ENCODE data around the gene PABPN1L. TPM values are rescaled to one million over a fixed set of nuclear protein-coding genes. Genes with fewer than 3 reads are reported as not detected.

The PABPN1L gene
- total RNA-seq, 2 donors from 2014 or later = not detected

DNA sequence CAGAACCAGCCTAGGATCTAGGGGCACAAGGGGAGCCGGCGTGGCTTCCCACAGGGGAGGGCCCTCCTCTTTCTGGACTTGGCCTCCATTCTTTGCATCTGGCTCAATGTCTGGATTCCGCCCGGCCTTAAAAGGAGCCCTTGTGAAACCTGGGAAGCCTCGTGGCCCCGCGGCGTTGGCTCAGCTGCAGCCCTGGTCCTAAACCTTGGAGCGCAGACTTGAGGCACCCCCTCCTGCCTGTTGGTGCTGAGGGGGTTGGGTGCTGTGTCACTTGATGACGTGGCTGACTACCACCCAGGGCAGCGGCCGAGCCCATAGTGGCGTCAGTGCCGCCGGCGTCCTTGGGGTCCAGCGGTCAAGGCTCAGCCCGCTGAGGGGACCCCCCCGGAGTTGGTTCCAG is 5.1 kb downstream of the PABPN1L start:
- no peaks in the 10 kb centered on the region for H3K9me3 ChIP-seq
- no peaks in the 10 kb centered on the region for H3K27me3 ChIP-seq
- TF ChIP-seq, protein P1, sequence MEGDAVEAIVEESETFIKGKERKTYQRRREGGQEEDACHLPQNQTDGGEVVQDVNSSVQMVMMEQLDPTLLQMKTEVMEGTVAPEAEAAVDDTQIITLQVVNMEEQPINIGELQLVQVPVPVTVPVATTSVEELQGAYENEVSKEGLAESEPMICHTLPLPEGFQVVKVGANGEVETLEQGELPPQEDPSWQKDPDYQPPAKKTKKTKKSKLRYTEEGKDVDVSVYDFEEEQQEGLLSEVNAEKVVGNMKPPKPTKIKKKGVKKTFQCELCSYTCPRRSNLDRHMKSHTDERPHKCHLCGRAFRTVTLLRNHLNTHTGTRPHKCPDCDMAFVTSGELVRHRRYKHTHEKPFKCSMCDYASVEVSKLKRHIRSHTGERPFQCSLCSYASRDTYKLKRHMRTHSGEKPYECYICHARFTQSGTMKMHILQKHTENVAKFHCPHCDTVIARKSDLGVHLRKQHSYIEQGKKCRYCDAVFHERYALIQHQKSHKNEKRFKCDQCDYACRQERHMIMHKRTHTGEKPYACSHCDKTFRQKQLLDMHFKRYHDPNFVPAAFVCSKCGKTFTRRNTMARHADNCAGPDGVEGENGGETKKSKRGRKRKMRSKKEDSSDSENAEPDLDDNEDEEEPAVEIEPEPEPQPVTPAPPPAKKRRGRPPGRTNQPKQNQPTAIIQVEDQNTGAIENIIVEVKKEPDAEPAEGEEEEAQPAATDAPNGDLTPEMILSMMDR (IDR thresholded peaks at IDR 0.05) = no peak
- H3K4me3 ChIP-seq = no peak overlapping the region
- H3K27ac ChIP-seq = no peak overlapping the region
- peaks cover 40% of the 10 kb centered on the region for H3K36me3 ChIP-seq
- DNase-seq (ENCODE audit: low spot score) = no peak
- H3K4me1 ChIP-seq = peaks cover 0 to 8% of the 10 kb centered on the region in 2 donors

DNA sequence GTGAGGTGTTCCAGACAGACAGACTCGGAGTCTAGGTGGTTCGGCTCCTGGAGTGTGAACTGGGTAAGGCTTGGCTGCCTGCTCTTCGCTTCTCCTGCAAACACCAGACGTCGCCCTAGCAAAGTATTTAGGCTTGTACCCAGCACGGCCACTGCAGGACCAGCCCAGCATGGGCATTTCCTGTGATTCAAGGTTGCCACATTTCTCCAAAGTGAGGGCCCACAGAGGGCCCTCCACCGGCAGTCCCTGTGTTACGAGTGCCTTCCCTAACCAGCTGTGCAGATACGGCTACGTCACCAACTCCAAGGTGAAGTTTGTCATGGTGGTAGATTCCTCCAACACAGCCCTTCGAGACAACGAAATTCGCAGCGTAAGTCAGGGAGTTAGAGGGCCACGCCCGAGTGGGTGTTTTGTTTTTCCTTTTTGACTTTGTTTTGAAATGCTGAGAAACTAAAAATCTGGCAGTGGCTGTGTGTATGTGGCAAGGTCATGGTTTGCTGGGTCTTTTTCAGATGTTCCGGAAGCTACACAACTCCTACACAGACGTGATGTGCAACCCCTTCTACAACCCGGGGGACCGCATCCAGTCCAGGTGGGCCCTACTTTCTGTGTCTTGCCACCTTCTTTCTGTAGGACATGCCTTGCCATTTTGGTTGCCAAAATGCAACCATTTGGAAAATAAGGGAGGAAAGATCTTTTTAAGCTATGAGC is 6.9 kb downstream of the PABPN1L start:
- no peak overlapping the region for H3K4me3 ChIP-seq
- peaks cover 40% of the 10 kb centered on the region for H3K36me3 ChIP-seq
- no peak for DNase-seq (ENCODE audit: low spot score)
- TF ChIP-seq, protein P1 (IDR thresholded peaks at IDR 0.05) = no peak
- no peak overlapping the region for H3K27ac ChIP-seq
- H3K9me3 ChIP-seq = no peaks in the 10 kb centered on the region
- H3K4me1 ChIP-seq = peaks cover 0 to 22% of the 10 kb centered on the region in 2 donors
- H3K27me3 ChIP-seq = no peaks in the 10 kb centered on the region

DNA sequence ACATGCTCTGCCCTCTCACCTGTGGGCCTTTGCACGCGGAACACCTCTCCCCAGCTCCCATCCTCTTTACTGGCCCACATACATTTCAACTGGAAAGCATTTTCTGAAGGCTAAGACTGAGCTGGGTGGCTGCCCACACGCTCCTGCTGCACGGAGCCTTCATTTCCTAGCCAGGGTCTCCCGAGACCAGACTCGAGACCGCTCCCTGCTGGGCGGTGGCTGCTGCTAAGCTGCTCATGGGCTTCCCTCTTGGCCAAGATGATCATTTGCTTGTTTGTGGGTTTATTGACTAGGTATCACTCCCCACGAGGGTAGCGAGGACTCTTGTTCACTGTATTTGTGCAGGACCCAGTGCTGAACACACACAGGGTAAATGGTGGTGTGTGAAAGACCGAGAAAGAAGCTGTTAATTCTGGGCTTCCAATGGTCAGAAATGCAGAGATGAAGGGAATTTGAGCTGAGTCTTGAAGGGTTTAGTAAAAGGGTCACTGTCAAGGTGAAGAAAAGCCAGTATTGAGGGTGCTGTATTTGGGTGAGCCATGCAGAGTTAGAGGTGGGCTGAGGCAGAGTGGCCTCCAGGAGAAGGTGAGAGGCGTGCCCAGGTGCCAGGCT is 8.6 kb downstream of the PABPN1L start:
- peak overlapping the region; percentile 74 to 83 for H3K27ac ChIP-seq
- peaks cover 38% of the 10 kb centered on the region for H3K36me3 ChIP-seq
- no peaks in the 10 kb centered on the region for H3K27me3 ChIP-seq
- DNase-seq (ENCODE audit: low spot score) = peak; percentile 70
- peaks cover 0 to 22% of the 10 kb centered on the region in 2 donors for H3K4me1 ChIP-seq
- H3K4me3 ChIP-seq = peak overlapping the region; percentile 63 to 93
- TF ChIP-seq, protein P1 (IDR thresholded peaks at IDR 0.05) = peak; percentile 30 to 70
- no peaks in the 10 kb centered on the region for H3K9me3 ChIP-seq

DNA sequence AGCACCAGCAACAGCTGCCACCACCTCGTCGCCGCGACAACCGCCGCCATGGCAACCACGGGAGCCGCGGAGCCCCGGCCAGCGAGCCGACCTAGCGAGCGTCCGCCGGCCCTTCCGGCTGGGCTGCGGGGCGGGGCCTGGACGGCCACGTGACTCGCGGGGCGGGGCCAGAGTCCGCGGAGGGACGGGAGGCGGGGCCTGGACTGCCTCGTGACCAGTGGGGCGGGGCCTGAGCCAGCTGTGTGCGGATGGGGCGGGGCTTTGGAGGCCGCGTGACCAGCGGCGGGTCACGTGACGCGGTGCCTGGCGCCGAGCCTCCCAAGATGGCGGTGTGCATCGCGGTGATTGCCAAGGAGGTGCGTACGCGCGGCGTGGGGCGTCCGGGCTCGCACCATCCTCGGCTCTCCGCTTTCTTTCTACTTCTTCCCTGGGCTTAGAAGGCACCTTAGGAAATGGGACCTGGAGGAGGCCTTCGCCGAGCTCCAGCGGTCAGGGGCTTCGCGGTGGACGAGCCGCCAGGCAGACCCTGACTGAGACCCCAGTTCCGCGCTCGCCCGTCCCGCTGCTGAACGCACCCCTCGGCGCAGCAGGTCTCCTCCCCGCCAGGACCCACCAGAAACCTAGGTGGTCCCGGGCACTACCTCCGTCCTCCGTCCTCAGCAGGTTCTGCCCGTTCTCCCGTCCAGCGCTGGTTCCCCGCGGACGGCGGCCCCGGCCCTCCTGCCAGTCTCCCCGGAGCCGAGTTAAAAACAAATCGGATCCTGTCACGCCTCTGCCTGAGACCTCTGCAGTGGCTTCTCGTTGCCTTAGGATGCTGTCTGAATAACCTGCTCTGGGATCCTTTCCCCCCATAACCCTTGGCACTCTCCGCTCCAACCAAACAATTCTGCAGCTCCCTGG is 9.4 kb downstream of the PABPN1L start, which contains the start of the genes GALNS and TRAPPC2L:
GALNS (minus strand) TSS at position 120 of the 900 bp plus-strand sequence; CDS start at position 50, 70 bp downstream.
TRAPPC2L (plus strand) TSS at position 300 of the 900 bp plus-strand sequence; CDS start at position 324, 24 bp downstream.
- Histone ChIP-seq H3K27me3 (no peaks in the 10 kb centered on the region), H3K36me3 (peaks cover 31% of the 10 kb centered on the region), H3K4me3 (peak within 1 kb of the TSS; percentile 63 to 93)

More for the DNA sequence above, 9.4 kb downstream of the PABPN1L start, which contains the start of the genes GALNS and TRAPPC2L:
- Histone ChIP-seq H3K4me1 (peaks cover 0 to 22% of the 10 kb centered on the region in 2 donors), H3K9me3 (no peaks in the 10 kb centered on the region), H3K27ac (peak within 1 kb of the TSS; percentile 74 to 83)
- TF ChIP-seq, protein P1 (IDR thresholded peaks at IDR 0.05) = no peak
- DNase-seq (ENCODE audit: low spot score) = peak; percentile 99
